ENCODE results near the gene WRNIP1. TPM values are rescaled to one million over a fixed set of nuclear protein-coding genes. Genes with fewer than 3 reads are reported as not detected.

Gene WRNIP1
- total and polyA plus RNA-seq, 7 experiments from 2014 or later: 21.8 to 61.8 (median 37.8) TPM

GRCh38 chr6:2802521-2803060, 37.4 kb downstream of the WRNIP1 start:
- H3K9me3 ChIP-seq (ENCODE audit: control insufficient read depth in 2 of 3, low read length in 3 of 3): no peaks in the 10 kb centered on the region
- no peaks in the 10 kb centered on the region for H3K9me3 Mint-ChIP-seq
- ChIA-PET CTCF (no interaction called here), POLR2A (no interaction called here)
- H3K4me1 Mint-ChIP-seq: peaks cover 0 to 20% (median 5%) of the 10 kb centered on the region in 7 donors
- H3K36me3 Mint-ChIP-seq: no peaks in the 10 kb centered on the region
- H3K27me3 Mint-ChIP-seq: no peaks in the 10 kb centered on the region
- H3K27ac ChIP-seq (ENCODE audit: low read depth, low read length): no peak overlapping the region
- H3K27me3 ChIP-seq (ENCODE audit: control insufficient read depth in 2 of 2, insufficient read depth in 2 of 2, low read length in 2 of 2): no peaks in the 10 kb centered on the region
- intact Hi-C loops (cut with micrococcal nuclease): no loop called here
- no peak for ATAC-seq
- no peak overlapping the region for H3K4me3 ChIP-seq (ENCODE audit: low read length)
- no peak overlapping the region for H3K4me3 Mint-ChIP-seq
- H3K36me3 ChIP-seq (ENCODE audit: control insufficient read depth in 2 of 3, insufficient read depth in 3 of 3, low read length in 3 of 3): no peaks in the 10 kb centered on the region
- H3K4me1 ChIP-seq (ENCODE audit: control insufficient read depth in 2 of 2, insufficient read depth in 2 of 2, low read length in 2 of 2): no peaks in the 10 kb centered on the region
- DNase-seq: no peak
- no peak overlapping the region for H3K27ac Mint-ChIP-seq

- CTCF ChIA-PET: no interaction called here
- Histone ChIP-seq H3K9me3 (ENCODE audit: control insufficient read depth in 2 of 3, low read length in 3 of 3) (no peaks in the 10 kb centered on the region), H3K4me3 (ENCODE audit: low read length) (no peak overlapping the region), H3K27ac (ENCODE audit: low read depth, low read length) (no peak overlapping the region), H3K4me1 (ENCODE audit: control insufficient read depth in 2 of 2, insufficient read depth in 2 of 2, low read length in 2 of 2) (no peaks in the 10 kb centered on the region), H3K27me3 (ENCODE audit: control insufficient read depth in 2 of 2, insufficient read depth in 2 of 2, low read length in 2 of 2) (no peaks in the 10 kb centered on the region), H3K36me3 (ENCODE audit: control insufficient read depth in 2 of 3, insufficient read depth in 3 of 3, low read length in 3 of 3) (no peaks in the 10 kb centered on the region)
- H3K36me3 Mint-ChIP-seq: no peaks in the 10 kb centered on the region
- H3K4me3 Mint-ChIP-seq: no peak overlapping the region
- POLR2A ChIA-PET: interaction anchor here (0.7 kb wide), 1 partner anchor 118 kb away, joined by 3 read pairs; no protein-coding TSS in a partner anchor
- no peak overlapping the region for H3K27ac Mint-ChIP-seq
- H3K4me1 Mint-ChIP-seq: peaks cover 0 to 16% (median 5%) of the 10 kb centered on the region in 7 donors
- intact Hi-C loops (cut with micrococcal nuclease): no loop called here
- no peak for DNase-seq
- H3K27me3 Mint-ChIP-seq: no peaks in the 10 kb centered on the region
- no peaks in the 10 kb centered on the region for H3K9me3 Mint-ChIP-seq
- no peak for ATAC-seq
Measured at GRCh38 chr6:2803731-2804429, 38.7 kb downstream of the WRNIP1 start.

DNA sequence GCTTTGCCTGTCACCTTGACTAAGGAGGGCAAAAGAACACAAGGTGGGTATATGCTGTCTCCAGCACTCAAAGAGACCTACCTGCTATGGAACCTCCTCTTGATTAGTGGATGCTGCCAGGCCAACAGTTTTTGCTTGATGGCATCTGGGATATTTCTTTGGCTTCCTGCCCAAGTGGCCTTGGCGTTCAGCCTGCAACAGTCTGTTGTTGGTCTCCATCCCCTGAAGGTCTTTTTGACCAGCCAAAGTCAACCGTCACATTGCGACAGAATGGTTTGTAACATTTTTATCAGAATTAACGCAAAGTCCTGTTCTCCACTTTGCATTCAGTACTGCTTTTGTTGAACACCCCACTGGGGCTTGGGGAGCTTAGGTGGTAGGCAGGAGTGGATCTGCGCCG, 39.3 kb downstream of the WRNIP1 start:
- ATAC-seq (no peak), DNase-seq (no peak)
- CTCF ChIA-PET: no interaction called here
- no peak overlapping the region for H3K27ac ChIP-seq (ENCODE audit: low read depth, low read length)
- peaks cover 0 to 17% (median 5%) of the 10 kb centered on the region in 7 donors for H3K4me1 Mint-ChIP-seq
- no peak overlapping the region for H3K4me3 ChIP-seq (ENCODE audit: low read length)
- no peaks in the 10 kb centered on the region for H3K4me1 ChIP-seq (ENCODE audit: control insufficient read depth in 2 of 2, insufficient read depth in 2 of 2, low read length in 2 of 2)
- H3K27me3 Mint-ChIP-seq: no peaks in the 10 kb centered on the region
- H3K27ac Mint-ChIP-seq: no peak overlapping the region
- H3K4me3 Mint-ChIP-seq: no peak overlapping the region
- no peaks in the 10 kb centered on the region for H3K27me3 ChIP-seq (ENCODE audit: control insufficient read depth in 2 of 2, insufficient read depth in 2 of 2, low read length in 2 of 2)
- POLR2A ChIA-PET: interaction anchor here (0.7 kb wide), 1 partner anchor 118 kb away, joined by 3 read pairs; no protein-coding TSS in a partner anchor
- H3K36me3 Mint-ChIP-seq: no peaks in the 10 kb centered on the region
- H3K9me3 Mint-ChIP-seq: no peaks in the 10 kb centered on the region
- intact Hi-C loops (cut with micrococcal nuclease): no loop called here
- no peaks in the 10 kb centered on the region for H3K9me3 ChIP-seq (ENCODE audit: control insufficient read depth in 2 of 3, low read length in 3 of 3)
- no peaks in the 10 kb centered on the region for H3K36me3 ChIP-seq (ENCODE audit: control insufficient read depth in 2 of 3, insufficient read depth in 3 of 3, low read length in 3 of 3)

DNA sequence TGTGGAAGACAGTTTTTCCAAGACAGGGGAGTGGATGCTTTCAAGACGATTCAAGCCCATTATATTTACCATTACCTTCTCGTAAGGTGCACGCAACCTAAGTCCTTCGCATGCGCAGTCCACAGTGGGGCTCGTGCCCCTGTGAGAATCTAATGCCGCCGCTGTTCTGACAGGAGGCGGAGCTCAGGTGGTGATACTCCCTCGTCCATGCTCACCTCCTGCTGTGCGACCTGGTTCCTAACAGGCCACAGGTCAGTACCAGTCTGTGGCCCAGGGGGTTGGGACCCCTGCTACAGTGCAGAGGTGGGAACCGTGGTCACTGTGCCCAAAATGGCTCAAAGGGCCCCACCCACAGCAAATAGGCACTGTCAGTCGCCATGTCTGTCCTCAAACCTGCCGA, 39.8 kb downstream of the WRNIP1 start:
- Mint-ChIP-seq H3K36me3 (no peaks in the 10 kb centered on the region), H3K9me3 (no peaks in the 10 kb centered on the region), H3K4me3 (no peak overlapping the region), H3K27ac (no peak overlapping the region), H3K27me3 (no peaks in the 10 kb centered on the region), H3K4me1 (peaks cover 0 to 17% (median 5%) of the 10 kb centered on the region in 7 donors)
- ChIA-PET CTCF (no interaction called here), POLR2A (no interaction called here)
- Histone ChIP-seq H3K9me3 (ENCODE audit: control insufficient read depth in 2 of 3, low read length in 3 of 3) (no peaks in the 10 kb centered on the region), H3K27ac (ENCODE audit: low read depth, low read length) (no peak overlapping the region), H3K4me1 (ENCODE audit: control insufficient read depth in 2 of 2, insufficient read depth in 2 of 2, low read length in 2 of 2) (no peaks in the 10 kb centered on the region), H3K36me3 (ENCODE audit: control insufficient read depth in 2 of 3, insufficient read depth in 3 of 3, low read length in 3 of 3) (no peaks in the 10 kb centered on the region), H3K27me3 (ENCODE audit: control insufficient read depth in 2 of 2, insufficient read depth in 2 of 2, low read length in 2 of 2) (no peaks in the 10 kb centered on the region), H3K4me3 (ENCODE audit: low read length) (no peak overlapping the region)
- DNase-seq (no peak), ATAC-seq (no peak)
- intact Hi-C loops (cut with micrococcal nuclease): no loop called here

GRCh38 chr6:2806644-2807043, 41.5 kb downstream of the WRNIP1 start:
- no peak overlapping the region for H3K4me3 Mint-ChIP-seq
- H3K9me3 ChIP-seq (ENCODE audit: control insufficient read depth in 2 of 3, low read length in 3 of 3): no peaks in the 10 kb centered on the region
- H3K4me3 ChIP-seq (ENCODE audit: low read length): no peak overlapping the region
- no peak overlapping the region for H3K27ac ChIP-seq (ENCODE audit: low read depth, low read length)
- no peaks in the 10 kb centered on the region for H3K9me3 Mint-ChIP-seq
- H3K4me1 Mint-ChIP-seq: peaks cover 0 to 21% (median 5%) of the 10 kb centered on the region in 7 donors
- H3K27me3 Mint-ChIP-seq: no peaks in the 10 kb centered on the region
- no peaks in the 10 kb centered on the region for H3K27me3 ChIP-seq (ENCODE audit: control insufficient read depth in 2 of 2, insufficient read depth in 2 of 2, low read length in 2 of 2)
- POLR2A ChIA-PET: no interaction called here
- H3K36me3 Mint-ChIP-seq: peaks cover 0 to 2% (median 0%) of the 10 kb centered on the region in 5 donors
- intact Hi-C loops (cut with micrococcal nuclease): no loop called here
- CTCF ChIA-PET: no interaction called here
- ATAC-seq (no peak), DNase-seq (no peak)
- no peaks in the 10 kb centered on the region for H3K36me3 ChIP-seq (ENCODE audit: control insufficient read depth in 2 of 3, insufficient read depth in 3 of 3, low read length in 3 of 3)
- H3K27ac Mint-ChIP-seq: peak overlapping the region in 1 of 9 donors; percentile 27
- H3K4me1 ChIP-seq (ENCODE audit: control insufficient read depth in 2 of 2, insufficient read depth in 2 of 2, low read length in 2 of 2): no peaks in the 10 kb centered on the region

- peaks cover 0 to 6% (median 0%) of the 10 kb centered on the region in 5 donors for H3K36me3 Mint-ChIP-seq
- intact Hi-C loops (cut with micrococcal nuclease): no loop called here
- Histone ChIP-seq H3K27ac (ENCODE audit: low read depth, low read length) (no peak overlapping the region), H3K4me1 (ENCODE audit: control insufficient read depth in 2 of 2, insufficient read depth in 2 of 2, low read length in 2 of 2) (no peaks in the 10 kb centered on the region), H3K9me3 (ENCODE audit: control insufficient read depth in 2 of 3, low read length in 3 of 3) (no peaks in the 10 kb centered on the region), H3K27me3 (ENCODE audit: control insufficient read depth in 2 of 2, insufficient read depth in 2 of 2, low read length in 2 of 2) (no peaks in the 10 kb centered on the region), H3K36me3 (ENCODE audit: control insufficient read depth in 2 of 3, insufficient read depth in 3 of 3, low read length in 3 of 3) (no peaks in the 10 kb centered on the region), H3K4me3 (ENCODE audit: low read length) (no peak overlapping the region)
- no peaks in the 10 kb centered on the region for H3K27me3 Mint-ChIP-seq
- POLR2A ChIA-PET: no interaction called here
- H3K9me3 Mint-ChIP-seq: peaks cover 0 to 1% (median 0%) of the 10 kb centered on the region in 11 donors
- H3K4me3 Mint-ChIP-seq: no peak overlapping the region
- H3K4me1 Mint-ChIP-seq: peaks cover 0 to 21% (median 5%) of the 10 kb centered on the region in 7 donors
- no peak for DNase-seq
- CTCF ChIA-PET: no interaction called here
- no peak overlapping the region for H3K27ac Mint-ChIP-seq
- ATAC-seq: no peak
Measured at GRCh38 chr6:2807342-2808090, 42.3 kb downstream of the WRNIP1 start.

All from naive thymus-derived CD4-positive, alpha-beta T cell (primary cell).